Measurements from ENCODE around the gene ADGRA1. TPM values are rescaled to one million over a fixed set of nuclear protein-coding genes. Genes with fewer than 3 reads are reported as not detected.
A peak's percentile ranks its signal among the peaks of the same experiment; 100 is the strongest.

Gene ADGRA1
- total RNA-seq, 3 donors from 2014 or later (not counting 1 experiment from before 2014, with no cell fraction given): not detected

DNA sequence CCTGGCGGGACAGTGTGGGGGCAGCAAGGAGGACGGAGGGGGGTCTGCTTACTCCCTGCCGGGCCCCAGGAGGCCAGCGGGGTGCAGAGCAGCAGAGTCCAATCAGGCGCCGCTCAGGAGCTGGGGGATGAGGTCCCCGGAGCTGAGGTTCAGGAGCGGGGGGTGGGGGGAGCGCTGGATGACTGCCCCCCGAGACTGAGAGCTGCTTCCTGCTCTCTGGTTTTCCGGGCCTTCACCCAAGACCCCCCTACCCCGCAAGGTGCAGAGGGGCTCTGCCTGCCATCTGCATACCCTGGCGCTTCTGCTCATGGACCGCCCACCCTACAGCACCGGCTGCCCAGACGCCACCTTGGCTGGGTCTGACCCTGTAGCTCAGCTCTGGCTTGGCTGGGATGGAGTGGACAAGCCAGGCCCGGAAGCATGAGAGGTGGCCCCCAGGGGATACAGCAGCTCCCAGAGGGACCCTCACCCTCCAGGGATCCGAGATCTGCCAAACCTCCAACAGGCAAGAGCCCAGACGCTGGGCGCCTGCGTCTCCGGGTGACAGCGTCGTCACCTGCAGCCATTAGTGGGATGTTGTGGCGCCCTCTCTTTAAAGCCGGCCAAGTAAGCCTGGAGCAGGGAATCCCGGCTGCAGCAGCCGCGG is 73.2 kb downstream of the ADGRA1 start:
- ATAC-seq (no peak), DNase-seq (no peak)
- no peaks in the 10 kb centered on the region for H3K9me3 Mint-ChIP-seq
- TF ChIP-seq, protein P1, sequence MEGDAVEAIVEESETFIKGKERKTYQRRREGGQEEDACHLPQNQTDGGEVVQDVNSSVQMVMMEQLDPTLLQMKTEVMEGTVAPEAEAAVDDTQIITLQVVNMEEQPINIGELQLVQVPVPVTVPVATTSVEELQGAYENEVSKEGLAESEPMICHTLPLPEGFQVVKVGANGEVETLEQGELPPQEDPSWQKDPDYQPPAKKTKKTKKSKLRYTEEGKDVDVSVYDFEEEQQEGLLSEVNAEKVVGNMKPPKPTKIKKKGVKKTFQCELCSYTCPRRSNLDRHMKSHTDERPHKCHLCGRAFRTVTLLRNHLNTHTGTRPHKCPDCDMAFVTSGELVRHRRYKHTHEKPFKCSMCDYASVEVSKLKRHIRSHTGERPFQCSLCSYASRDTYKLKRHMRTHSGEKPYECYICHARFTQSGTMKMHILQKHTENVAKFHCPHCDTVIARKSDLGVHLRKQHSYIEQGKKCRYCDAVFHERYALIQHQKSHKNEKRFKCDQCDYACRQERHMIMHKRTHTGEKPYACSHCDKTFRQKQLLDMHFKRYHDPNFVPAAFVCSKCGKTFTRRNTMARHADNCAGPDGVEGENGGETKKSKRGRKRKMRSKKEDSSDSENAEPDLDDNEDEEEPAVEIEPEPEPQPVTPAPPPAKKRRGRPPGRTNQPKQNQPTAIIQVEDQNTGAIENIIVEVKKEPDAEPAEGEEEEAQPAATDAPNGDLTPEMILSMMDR (IDR thresholded peaks at IDR 0.05): no peak
- H3K4me3 ChIP-seq (ENCODE audit: low read length): no peak overlapping the region
- H3K27ac Mint-ChIP-seq: no peak overlapping the region
- H3K27me3 Mint-ChIP-seq (ENCODE audit: low read depth in 2 of 2): peaks cover 5 to 12% of the 10 kb centered on the region in 2 donors
- no peaks in the 10 kb centered on the region for H3K36me3 ChIP-seq (ENCODE audit: control insufficient read depth, insufficient read depth, low read length)
- H3K27ac ChIP-seq (ENCODE audit: low read length): no peak overlapping the region
- H3K4me1 Mint-ChIP-seq: no peaks in the 10 kb centered on the region
- H3K4me1 ChIP-seq (ENCODE audit: control insufficient read depth, insufficient read depth, low read length): peaks cover 12% of the 10 kb centered on the region
- intact Hi-C loops (cut with micrococcal nuclease): loop anchor here (2.0 kb wide), 1 partner anchor 16 kb away; no protein-coding TSS in a partner anchor
- H3K27me3 ChIP-seq (ENCODE audit: control insufficient read depth, insufficient read depth, low read length): peaks cover 14% of the 10 kb centered on the region
- peak overlapping the region; percentile 63 for H3K4me3 Mint-ChIP-seq
- no peaks in the 10 kb centered on the region for H3K36me3 Mint-ChIP-seq
- WGBS (ENCODE audit: insufficient coverage): 4% methylated on average over 29 of the region's 29 CpGs
- no peaks in the 10 kb centered on the region for H3K9me3 ChIP-seq (ENCODE audit: control insufficient read depth, insufficient read depth, low read length)

GRCh38 chr10:133161486-133162109 is 73.9 kb downstream of the ADGRA1 start:
- Mint-ChIP-seq H3K36me3 (no peaks in the 10 kb centered on the region), H3K4me1 (no peaks in the 10 kb centered on the region), H3K9me3 (no peaks in the 10 kb centered on the region), H3K27me3 (ENCODE audit: low read depth in 2 of 2) (peaks cover 5 to 12% of the 10 kb centered on the region in 2 donors), H3K4me3 (no peak overlapping the region), H3K27ac (no peak overlapping the region)
- TF ChIP-seq, protein P1 (IDR thresholded peaks at IDR 0.05): no peak
- H3K4me1 ChIP-seq (ENCODE audit: control insufficient read depth, insufficient read depth, low read length): peaks cover 12% of the 10 kb centered on the region
- peaks cover 14% of the 10 kb centered on the region for H3K27me3 ChIP-seq (ENCODE audit: control insufficient read depth, insufficient read depth, low read length)
- no peaks in the 10 kb centered on the region for H3K9me3 ChIP-seq (ENCODE audit: control insufficient read depth, insufficient read depth, low read length)
- ATAC-seq: no peak
- H3K36me3 ChIP-seq (ENCODE audit: control insufficient read depth, insufficient read depth, low read length): no peaks in the 10 kb centered on the region
- DNase-seq: no peak
- no peak overlapping the region for H3K27ac ChIP-seq (ENCODE audit: low read length)
- WGBS (ENCODE audit: insufficient coverage): 59% methylated on average over 33 of the region's 33 CpGs
- no peak overlapping the region for H3K4me3 ChIP-seq (ENCODE audit: low read length)
- intact Hi-C loops (cut with micrococcal nuclease): loop anchor here (2.0 kb wide), 1 partner anchor 17 kb away; no protein-coding TSS in a partner anchor

DNA sequence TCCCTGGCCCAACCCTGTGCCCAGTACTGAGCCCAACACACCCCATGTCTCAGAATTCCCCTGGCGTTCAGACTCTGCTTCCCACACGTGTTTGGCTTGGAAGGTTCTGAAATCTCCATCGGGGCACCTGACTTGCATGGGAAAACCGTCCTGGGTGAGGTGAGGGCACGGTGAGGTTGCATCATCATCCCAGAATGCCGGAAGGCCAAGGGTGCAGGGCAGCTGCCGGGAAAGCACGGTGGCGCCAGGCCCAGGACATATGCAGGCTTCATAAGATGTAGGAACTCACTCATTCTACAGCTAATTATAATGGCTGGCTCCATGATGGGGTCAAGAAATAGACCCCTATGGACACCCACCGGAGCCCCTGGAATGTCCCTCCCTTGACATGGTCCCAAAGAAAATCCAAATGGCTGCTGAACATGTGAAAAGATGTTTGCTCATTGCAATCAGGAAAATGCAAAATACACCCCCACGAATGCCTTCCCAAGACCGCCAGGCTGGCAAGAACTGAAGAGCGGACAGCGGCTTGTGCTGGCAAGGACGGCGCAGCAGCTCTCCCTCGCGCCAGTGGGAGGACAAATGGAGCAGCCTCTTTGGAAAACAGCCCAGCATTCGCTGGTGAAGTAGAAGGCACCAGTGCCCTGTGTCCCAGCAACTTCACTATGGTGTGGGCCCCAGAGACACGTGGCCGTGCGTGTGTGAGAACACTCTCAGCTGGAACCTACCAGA is 74.6 kb downstream of the ADGRA1 start:
- ATAC-seq (no peak), DNase-seq (no peak)
- Mint-ChIP-seq H3K36me3 (no peaks in the 10 kb centered on the region), H3K27ac (no peak overlapping the region), H3K4me3 (no peak overlapping the region), H3K4me1 (no peaks in the 10 kb centered on the region), H3K9me3 (no peaks in the 10 kb centered on the region), H3K27me3 (ENCODE audit: low read depth in 2 of 2) (peaks cover 5 to 12% of the 10 kb centered on the region in 2 donors)
- 92% methylated on average over 22 of the region's 22 CpGs for WGBS (ENCODE audit: insufficient coverage)
- Histone ChIP-seq H3K36me3 (ENCODE audit: control insufficient read depth, insufficient read depth, low read length) (no peaks in the 10 kb centered on the region), H3K4me3 (ENCODE audit: low read length) (no peak overlapping the region), H3K4me1 (ENCODE audit: control insufficient read depth, insufficient read depth, low read length) (peaks cover 12% of the 10 kb centered on the region), H3K27ac (ENCODE audit: low read length) (no peak overlapping the region), H3K27me3 (ENCODE audit: control insufficient read depth, insufficient read depth, low read length) (peaks cover 14% of the 10 kb centered on the region), H3K9me3 (ENCODE audit: control insufficient read depth, insufficient read depth, low read length) (no peaks in the 10 kb centered on the region)
- intact Hi-C loops (cut with micrococcal nuclease): no loop called here
- TF ChIP-seq, protein P1 (IDR thresholded peaks at IDR 0.05): no peak
